ENCODE data around the gene ATP7A. TPM values are rescaled to one million over a fixed set of nuclear protein-coding genes. Genes with fewer than 3 reads are reported as not detected.

Gene ATP7A
- total and polyA plus RNA-seq, 8 donors: 14.9 to 20.8 (median 18.3) TPM

DNA sequence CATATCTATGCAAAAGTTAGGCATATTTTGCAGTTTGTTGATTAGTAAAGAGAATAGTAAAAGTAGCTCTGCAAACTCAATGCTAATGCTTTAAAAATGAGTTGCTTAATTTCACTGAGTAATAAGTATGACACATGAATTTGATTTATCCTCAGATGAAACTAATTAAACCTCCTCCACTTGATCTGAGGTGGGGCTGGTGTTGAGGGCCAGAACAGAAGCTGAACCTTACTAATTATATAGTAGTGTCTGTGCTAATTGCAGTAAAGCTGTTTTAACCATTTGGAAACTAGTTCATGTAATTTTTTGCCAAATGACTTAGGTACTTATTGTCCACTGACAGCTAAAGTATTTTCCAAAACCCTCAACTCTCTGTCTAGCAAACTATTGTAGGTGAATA, 66.6 kb downstream of the ATP7A start:
- no peak overlapping the region for H3K4me3 ChIP-seq
- no peaks in the 10 kb centered on the region for H3K9me3 ChIP-seq
- DNase-seq: no peak
- intact Hi-C loops (cut with DNase I): no loop called here
- no peaks in the 10 kb centered on the region for H3K36me3 ChIP-seq
- TF ChIP-seq CTCF (IDR thresholded peaks at IDR 0.05): no peak
- no peaks in the 10 kb centered on the region for H3K4me1 ChIP-seq
- peaks cover 0 to 5% of the 10 kb centered on the region in 2 donors for H3K27me3 ChIP-seq
- no peak for ATAC-seq
- no peak overlapping the region for H3K27ac ChIP-seq

GRCh38 chrX:77977518-77977917, 67.0 kb downstream of the ATP7A start:
- H3K4me3 ChIP-seq: no peak overlapping the region
- H3K4me1 ChIP-seq: no peaks in the 10 kb centered on the region

DNA sequence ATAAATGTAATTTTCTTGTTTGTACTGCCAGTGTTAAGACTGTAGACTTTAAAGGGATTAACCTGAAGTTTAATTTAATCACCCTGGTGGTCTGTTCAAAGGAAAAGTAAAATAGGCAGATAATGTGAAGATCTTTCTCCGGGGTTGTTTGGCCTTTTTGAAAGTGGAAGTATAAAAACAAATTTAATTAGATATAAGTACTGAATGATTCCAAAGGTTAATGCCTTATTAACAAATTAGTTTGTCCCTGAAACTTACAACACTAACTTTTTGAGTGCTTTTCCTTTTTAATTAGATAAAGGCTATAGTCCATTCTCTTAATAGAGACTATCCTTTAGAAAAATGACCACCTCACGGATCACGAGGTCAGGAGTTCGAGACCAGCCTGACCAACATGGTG, 69.4 kb downstream of the ATP7A start:
- no peak for TF ChIP-seq CTCF (IDR thresholded peaks at IDR 0.05)
- no peak overlapping the region for H3K4me3 ChIP-seq

More at GRCh38 chrX:77977518-77977917, 67.0 kb downstream of the ATP7A start:
- intact Hi-C loops (cut with DNase I): no loop called here
- TF ChIP-seq CTCF (IDR thresholded peaks at IDR 0.05): no peak
- Histone ChIP-seq H3K36me3 (no peaks in the 10 kb centered on the region), H3K27ac (no peak overlapping the region), H3K9me3 (no peaks in the 10 kb centered on the region), H3K27me3 (peaks cover 0 to 5% of the 10 kb centered on the region in 2 donors)
- ATAC-seq (no peak), DNase-seq (no peak)

DNA sequence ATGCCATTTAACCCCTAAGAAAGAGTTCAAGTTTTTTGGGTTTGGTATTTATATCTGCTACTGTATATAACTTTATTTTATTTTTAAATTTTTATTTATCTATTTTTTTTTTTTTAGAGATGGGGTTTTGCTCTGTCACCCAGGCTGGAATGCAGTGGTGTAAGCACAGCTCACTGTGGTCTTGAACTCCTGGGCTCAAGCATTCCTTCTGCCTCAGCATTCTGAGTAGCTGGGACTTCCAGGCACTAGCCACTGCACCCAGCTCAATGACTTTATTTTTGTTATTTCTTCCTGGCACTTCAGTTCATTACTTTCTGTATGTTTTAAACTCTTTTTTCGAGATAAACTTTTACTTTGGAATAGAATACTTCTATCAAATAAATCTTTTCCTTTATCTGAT, 101.4 kb downstream of the ATP7A start:
- Histone ChIP-seq H3K4me1 (no peaks in the 10 kb centered on the region), H3K27ac (no peak overlapping the region), H3K4me3 (no peak overlapping the region), H3K36me3 (no peaks in the 10 kb centered on the region), H3K9me3 (no peaks in the 10 kb centered on the region), H3K27me3 (no peaks in the 10 kb centered on the region)
- intact Hi-C loops (cut with DNase I): no loop called here
- DNase-seq: no peak
- TF ChIP-seq CTCF (IDR thresholded peaks at IDR 0.05): no peak
- ATAC-seq: no peak

More for the DNA sequence above, 69.4 kb downstream of the ATP7A start:
- ATAC-seq: no peak
- H3K36me3 ChIP-seq: no peaks in the 10 kb centered on the region
- H3K27me3 ChIP-seq: peaks cover 0 to 5% of the 10 kb centered on the region in 2 donors
- no peak overlapping the region for H3K27ac ChIP-seq
- no peak for DNase-seq
- no peaks in the 10 kb centered on the region for H3K4me1 ChIP-seq
- intact Hi-C loops (cut with DNase I): no loop called here
- H3K9me3 ChIP-seq: no peaks in the 10 kb centered on the region

DNA sequence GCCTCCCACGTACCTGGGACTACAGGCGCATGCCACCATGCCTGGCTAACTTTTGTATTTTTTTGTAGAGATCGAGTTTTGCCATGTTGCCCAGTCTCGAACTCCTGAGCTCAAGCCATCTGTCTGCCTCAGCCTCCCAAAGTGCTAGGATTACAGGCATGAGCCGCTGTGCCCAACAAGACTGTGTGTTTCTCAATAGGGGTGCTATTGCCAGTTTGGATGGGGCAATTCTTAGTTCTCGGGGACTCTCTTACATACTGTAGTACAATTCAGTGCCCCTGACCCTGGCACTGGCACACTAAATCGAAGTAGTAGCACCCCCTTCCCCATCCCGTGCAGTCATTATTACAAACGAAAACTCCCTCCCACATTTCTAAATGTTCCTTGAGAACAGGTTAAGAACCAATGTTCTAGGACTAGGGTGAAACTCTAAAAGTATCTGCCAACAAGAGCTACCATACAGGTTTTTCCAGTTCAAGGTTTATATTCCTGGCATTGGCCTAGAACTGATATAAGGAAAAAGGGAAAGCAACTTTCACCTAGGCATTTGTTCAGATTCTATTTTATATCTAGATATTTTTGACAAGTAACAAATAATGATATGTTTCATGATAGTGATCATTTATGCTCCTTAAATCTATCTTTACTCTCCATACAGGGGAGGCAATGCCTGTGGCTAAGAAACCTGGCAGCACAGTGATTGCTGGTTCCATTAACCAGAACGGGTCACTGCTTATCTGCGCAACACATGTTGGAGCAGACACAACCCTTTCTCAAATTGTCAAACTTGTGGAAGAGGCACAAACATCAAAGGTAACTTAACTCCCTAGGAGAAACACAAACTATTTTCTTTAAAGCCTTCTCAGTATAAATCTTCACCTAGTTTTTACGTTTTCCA, 109.3 kb downstream of the ATP7A start:
- no peaks in the 10 kb centered on the region for H3K36me3 ChIP-seq
- DNase-seq (peak in 2 of 4 donors; percentile 0 to 17), ATAC-seq (peak; percentile 70)
- intact Hi-C loops (cut with DNase I): loop anchor here in 1 of 2 donors (10.0 kb wide), 1 partner anchor 105 kb away; the partner anchor contains the start of gene ATP7A
- no peaks in the 10 kb centered on the region for H3K4me1 ChIP-seq
- H3K27me3 ChIP-seq: no peaks in the 10 kb centered on the region
- no peaks in the 10 kb centered on the region for H3K9me3 ChIP-seq
- peak overlapping the region in 1 of 2 donors; percentile 23 for H3K27ac ChIP-seq
- no peak for TF ChIP-seq CTCF (IDR thresholded peaks at IDR 0.05)
- H3K4me3 ChIP-seq: no peak overlapping the region

Measured in left lung (tissue), 10 donors.